IPS-18a (cell line): ENCODE results near the gene C16orf78.

Experiments
- H3K27ac ChIP-seq: one replicate; pipeline ENCODE4 v1.5.1; 2013; ENCODE audit warnings: low read length
- H3K27me3 ChIP-seq: one replicate; pipeline ENCODE4 v1.6.1; 2013; ENCODE audit warnings: mild to moderate bottlenecking, low read length; ENCODE audit not compliant: control insufficient read depth, insufficient read depth
- H3K36me3 ChIP-seq: one replicate; pipeline ENCODE4 v1.6.1; 2013; ENCODE audit warnings: low read depth, low read length; ENCODE audit not compliant: control insufficient read depth
- H3K4me1 ChIP-seq: one replicate; pipeline ENCODE4 v1.6.1; 2013; ENCODE audit warnings: low read depth, low read length; ENCODE audit not compliant: control insufficient read depth
- H3K4me3 ChIP-seq: one replicate; pipeline ENCODE4 v1.5.1; 2013; ENCODE audit warnings: low read length
- H3K9ac ChIP-seq: one replicate; pipeline ENCODE4 v1.6.1; 2013; ENCODE audit warnings: mild to moderate bottlenecking, low read length, moderate library complexity
- H3K9me3 ChIP-seq: one replicate; pipeline ENCODE4 v1.6.1; 2013; ENCODE audit warnings: low read depth, low read length; ENCODE audit not compliant: control insufficient read depth

Gene C16orf78

GRCh38 chr16:49417354-49417753 is 43.8 kb downstream of the C16orf78 start:
- Histone ChIP-seq H3K4me1 (no peaks in the 10 kb centered on the region), H3K4me3 (no peak overlapping the region), H3K36me3 (no peaks in the 10 kb centered on the region), H3K27ac (no peak overlapping the region), H3K9me3 (no peaks in the 10 kb centered on the region), H3K9ac (no peak overlapping the region), H3K27me3 (no peaks in the 10 kb centered on the region)

GRCh38 chr16:49419006-49419405 is 45.4 kb downstream of the C16orf78 start:
- Histone ChIP-seq H3K27ac (no peak overlapping the region), H3K9me3 (no peaks in the 10 kb centered on the region), H3K36me3 (no peaks in the 10 kb centered on the region), H3K4me1 (no peaks in the 10 kb centered on the region), H3K9ac (no peak overlapping the region), H3K4me3 (no peak overlapping the region), H3K27me3 (no peaks in the 10 kb centered on the region)

GRCh38 chr16:49419862-49420261 is 46.3 kb downstream of the C16orf78 start:
- no peaks in the 10 kb centered on the region for H3K9me3 ChIP-seq
- H3K36me3 ChIP-seq = no peaks in the 10 kb centered on the region
- H3K9ac ChIP-seq = no peak overlapping the region
- no peak overlapping the region for H3K27ac ChIP-seq
- H3K4me3 ChIP-seq = no peak overlapping the region
- no peaks in the 10 kb centered on the region for H3K27me3 ChIP-seq
- no peaks in the 10 kb centered on the region for H3K4me1 ChIP-seq

GRCh38 chr16:49422896-49423295 is 49.3 kb downstream of the C16orf78 start:
- no peaks in the 10 kb centered on the region for H3K36me3 ChIP-seq
- no peak overlapping the region for H3K4me3 ChIP-seq
- H3K9me3 ChIP-seq = no peaks in the 10 kb centered on the region
- no peak overlapping the region for H3K27ac ChIP-seq
- H3K9ac ChIP-seq = no peak overlapping the region
- H3K4me1 ChIP-seq = no peaks in the 10 kb centered on the region
- H3K27me3 ChIP-seq = no peaks in the 10 kb centered on the region

- Histone ChIP-seq H3K36me3 (no peaks in the 10 kb centered on the region), H3K4me3 (no peak overlapping the region), H3K4me1 (no peaks in the 10 kb centered on the region), H3K9ac (no peak overlapping the region), H3K27me3 (no peaks in the 10 kb centered on the region), H3K27ac (no peak overlapping the region), H3K9me3 (no peaks in the 10 kb centered on the region)
Measured at GRCh38 chr16:49424961-49425360, 51.4 kb downstream of the C16orf78 start.

- Histone ChIP-seq H3K4me1 (no peaks in the 10 kb centered on the region), H3K36me3 (no peaks in the 10 kb centered on the region), H3K9me3 (no peaks in the 10 kb centered on the region), H3K27me3 (no peaks in the 10 kb centered on the region), H3K27ac (no peak overlapping the region), H3K9ac (no peak overlapping the region), H3K4me3 (no peak overlapping the region)
Measured at GRCh38 chr16:49427771-49428170, 54.2 kb downstream of the C16orf78 start.

GRCh38 chr16:49428808-49429207 is 55.2 kb downstream of the C16orf78 start:
- no peak overlapping the region for H3K4me3 ChIP-seq
- no peak overlapping the region for H3K27ac ChIP-seq
- no peaks in the 10 kb centered on the region for H3K4me1 ChIP-seq
- no peaks in the 10 kb centered on the region for H3K9me3 ChIP-seq
- H3K9ac ChIP-seq = no peak overlapping the region
- H3K27me3 ChIP-seq = no peaks in the 10 kb centered on the region
- no peaks in the 10 kb centered on the region for H3K36me3 ChIP-seq

GRCh38 chr16:49431040-49431439 is 57.4 kb downstream of the C16orf78 start:
- Histone ChIP-seq H3K4me3 (no peak overlapping the region), H3K9me3 (no peaks in the 10 kb centered on the region), H3K27me3 (no peaks in the 10 kb centered on the region), H3K4me1 (no peaks in the 10 kb centered on the region), H3K36me3 (no peaks in the 10 kb centered on the region), H3K27ac (no peak overlapping the region), H3K9ac (no peak overlapping the region)

- Histone ChIP-seq H3K4me1 (no peaks in the 10 kb centered on the region), H3K9ac (no peak overlapping the region), H3K27ac (no peak overlapping the region), H3K4me3 (no peak overlapping the region), H3K9me3 (no peaks in the 10 kb centered on the region), H3K27me3 (no peaks in the 10 kb centered on the region), H3K36me3 (no peaks in the 10 kb centered on the region)
Measured at GRCh38 chr16:49431591-49432290, 58.1 kb downstream of the C16orf78 start.

- no peak overlapping the region for H3K27ac ChIP-seq
- no peaks in the 10 kb centered on the region for H3K36me3 ChIP-seq
- no peaks in the 10 kb centered on the region for H3K27me3 ChIP-seq
- no peak overlapping the region for H3K4me3 ChIP-seq
- no peaks in the 10 kb centered on the region for H3K4me1 ChIP-seq
- H3K9ac ChIP-seq = no peak overlapping the region
- no peaks in the 10 kb centered on the region for H3K9me3 ChIP-seq
Measured at GRCh38 chr16:49434733-49435132, 61.1 kb downstream of the C16orf78 start.

GRCh38 chr16:49436181-49436580 is 62.6 kb downstream of the C16orf78 start:
- no peak overlapping the region for H3K9ac ChIP-seq
- no peak overlapping the region for H3K4me3 ChIP-seq
- peaks cover 6% of the 10 kb centered on the region for H3K4me1 ChIP-seq
- no peak overlapping the region for H3K27ac ChIP-seq
- H3K9me3 ChIP-seq = no peaks in the 10 kb centered on the region
- no peaks in the 10 kb centered on the region for H3K27me3 ChIP-seq
- no peaks in the 10 kb centered on the region for H3K36me3 ChIP-seq

- Histone ChIP-seq H3K4me3 (no peak overlapping the region), H3K36me3 (no peaks in the 10 kb centered on the region), H3K27ac (no peak overlapping the region), H3K27me3 (no peaks in the 10 kb centered on the region), H3K9me3 (no peaks in the 10 kb centered on the region), H3K9ac (no peak overlapping the region), H3K4me1 (peaks cover 16% of the 10 kb centered on the region)
Measured at GRCh38 chr16:49437344-49437743, 63.7 kb downstream of the C16orf78 start.
